Fibroblast of lung (primary cell): ENCODE results near the gene ZNF527.
"Not testable (repeated sequence)": the region's sequence is repeated elsewhere in the genome, so short reads cannot be mapped to it uniquely, and the experiment has no call there.

Experiments used
- CTCF ChIP-seq, 2 donors: IDR thresholded peaks in 1 of 2; conservative IDR thresholded peaks in 1 of 2; 1 replicate in 1 of 2; 2 replicates in 1 of 2; pipeline ENCODE4 v1.5.1; 2011 to 2012; ENCODE audit warnings: low read length in 2 of 2, control low read depth in 1 of 2, inconsistent platforms in 1 of 2, low read depth in 1 of 2, mild to moderate bottlenecking in 1 of 2
- EZH2 ChIP-seq: IDR thresholded peaks from 2 replicates; pipeline ENCODE4 v1.5.1; 2012; ENCODE audit warnings: low read length, control low read depth, mild to moderate bottlenecking; ENCODE audit errors: missing control alignments

- TF ChIP-seq EZH2; CTCF (conservative IDR thresholded peaks at IDR 0.05 in 1 of 2, IDR thresholded peaks at IDR 0.05 in 1 of 2; ENCODE audit: low read depth in 1 of 2, low read length in 2 of 2): not testable (repeated sequence)
Measured at GRCh38 chr19:37406140-37406846, 35.4 kb downstream of the ZNF527 start.
